ENCODE results near the gene ITGA11.
A peak's percentile ranks its signal among the peaks of the same experiment; 100 is the strongest.

The ITGA11 gene

DNA sequence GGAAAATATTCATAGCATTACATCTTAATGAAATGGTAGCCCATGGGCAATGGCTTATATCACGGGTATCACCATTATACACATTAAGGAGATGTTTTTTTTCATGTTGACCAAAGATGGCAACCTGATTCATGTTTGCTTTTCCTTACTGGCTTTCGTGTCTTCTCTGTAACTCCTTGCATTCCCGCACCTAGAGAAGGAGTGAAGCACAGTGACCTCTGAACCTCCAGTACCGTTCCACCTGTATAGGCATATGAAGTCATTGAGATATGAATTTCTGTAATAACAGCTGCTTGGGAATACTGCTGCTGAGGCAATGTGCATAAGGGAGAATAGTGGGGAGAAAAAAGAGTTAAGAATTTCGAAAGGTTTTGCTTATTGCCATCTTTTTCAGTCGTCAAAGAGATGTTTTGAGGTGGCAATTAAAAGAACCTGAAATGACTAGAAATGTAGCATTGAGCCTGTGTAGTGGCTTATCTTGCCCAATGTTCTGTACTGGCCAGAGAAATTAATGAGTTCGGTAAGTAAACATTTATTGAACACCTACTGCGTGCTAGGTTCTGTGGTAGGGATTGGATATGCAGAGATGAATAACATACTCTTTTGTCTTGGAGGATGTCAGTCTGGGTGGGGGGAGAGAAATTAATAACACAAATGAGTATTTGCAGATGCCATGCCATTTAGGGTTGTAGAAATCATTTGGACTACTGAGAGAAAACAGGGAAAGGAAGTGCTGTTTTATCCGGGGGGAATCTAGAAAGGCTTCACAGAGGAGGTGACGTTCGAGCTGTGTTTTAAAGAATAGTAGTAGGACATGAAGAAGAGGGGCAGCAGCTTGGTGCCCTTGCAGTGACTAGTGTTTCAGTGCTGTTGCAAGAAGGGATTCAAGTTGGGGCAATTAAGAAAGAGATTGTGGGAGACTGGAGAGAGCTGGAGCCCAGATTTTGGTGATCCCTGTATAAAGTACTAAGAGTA, 151.9 kb downstream of the ITGA11 start:
- DNase-seq = no peak

DNA sequence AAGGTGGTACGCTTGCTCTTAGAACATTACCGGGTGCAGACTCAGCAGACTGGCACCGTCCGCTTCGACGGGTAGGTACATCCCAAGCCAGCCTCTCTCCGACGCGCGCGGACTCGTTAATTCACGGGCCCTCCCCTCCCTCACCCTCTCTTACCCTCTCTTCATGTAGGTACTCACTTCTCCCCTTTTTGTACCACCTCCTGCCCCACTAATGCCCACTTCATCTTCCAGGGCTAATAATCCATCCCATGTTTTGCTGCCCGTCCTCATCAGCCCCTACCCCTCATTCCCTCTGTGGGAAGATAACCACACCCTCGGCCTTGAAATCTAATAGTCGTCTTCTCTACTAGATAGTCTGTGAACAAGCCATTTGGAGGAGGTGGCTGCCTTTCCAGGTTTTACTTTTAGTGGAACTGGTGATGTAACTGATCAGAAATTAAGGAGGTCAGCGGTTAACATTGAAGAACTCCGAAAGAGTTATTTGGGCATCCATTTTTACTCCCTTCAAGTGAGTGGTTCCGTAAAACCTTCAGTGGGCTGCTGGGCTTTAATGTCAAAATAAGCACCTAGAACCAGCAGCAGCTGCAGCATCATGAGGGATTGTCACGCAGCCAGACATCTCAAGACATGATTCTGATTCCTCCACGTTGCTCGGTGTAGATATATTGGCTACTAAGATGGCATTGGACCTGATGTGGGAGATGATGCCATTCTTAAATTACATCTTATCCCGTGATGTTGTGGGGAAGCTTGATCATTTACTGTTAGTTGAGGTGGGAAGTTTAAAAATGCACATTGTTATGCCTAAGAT, 153.2 kb downstream of the ITGA11 start:
- DNase-seq = no peak

DNA sequence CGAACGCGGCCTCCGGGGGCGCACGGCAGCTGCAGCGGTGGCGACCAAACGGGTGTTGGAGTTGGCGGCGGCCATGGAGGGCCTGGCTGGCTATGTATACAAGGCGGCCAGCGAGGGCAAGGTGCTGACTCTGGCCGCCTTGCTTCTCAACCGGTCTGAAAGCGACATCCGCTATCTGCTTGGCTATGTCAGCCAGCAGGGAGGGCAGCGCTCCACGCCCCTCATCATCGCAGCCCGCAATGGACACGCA, 153.7 kb downstream of the ITGA11 start:
- peak in 1 of 4 experiments; percentile 46 for DNase-seq

DNA sequence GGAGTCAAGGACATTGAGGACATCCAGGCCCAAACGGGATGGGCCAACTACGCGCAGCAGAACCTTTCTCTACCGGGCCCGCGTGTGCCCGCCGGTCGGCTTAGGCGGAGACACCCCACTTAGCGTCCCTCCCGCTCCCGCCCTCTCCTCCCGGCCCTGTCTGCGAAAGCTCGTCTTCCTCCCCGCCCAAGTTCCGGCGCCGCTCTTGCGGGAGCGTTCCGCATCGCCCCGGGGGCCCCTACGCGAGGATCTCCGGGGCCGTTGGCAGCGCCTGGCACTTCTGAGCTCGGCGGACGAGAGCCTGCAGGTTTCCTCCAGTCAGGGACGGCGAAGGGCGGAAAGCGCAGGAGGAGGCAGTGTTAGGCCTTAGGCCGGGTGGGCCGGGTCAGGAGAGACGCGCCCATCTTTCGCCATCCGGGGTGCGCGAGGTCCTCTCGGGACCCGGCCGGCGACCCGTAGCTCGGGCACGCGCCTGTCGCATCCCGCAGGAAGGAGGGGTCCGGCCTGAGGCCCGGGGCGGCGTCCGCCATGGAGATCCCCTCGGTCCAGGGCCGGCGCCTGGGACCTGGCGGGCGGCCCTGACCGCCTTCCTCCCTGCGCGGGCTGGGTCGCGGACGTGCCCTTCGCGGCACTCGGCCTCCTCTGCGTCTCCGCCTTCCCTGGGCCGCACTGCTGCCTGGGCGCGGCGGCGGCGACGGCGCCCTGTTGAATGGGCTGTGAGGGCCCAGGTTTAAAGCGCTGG, 154.2 kb downstream of the ITGA11 start, which contains the start of gene FEM1B:
Gene FEM1B (plus strand): TSS at position 143 of the 742 bp plus-strand sequence. CDS start 673 bp downstream, outside the sequence.
- peak; percentile 79 to 86 (median 82) for DNase-seq

DNA sequence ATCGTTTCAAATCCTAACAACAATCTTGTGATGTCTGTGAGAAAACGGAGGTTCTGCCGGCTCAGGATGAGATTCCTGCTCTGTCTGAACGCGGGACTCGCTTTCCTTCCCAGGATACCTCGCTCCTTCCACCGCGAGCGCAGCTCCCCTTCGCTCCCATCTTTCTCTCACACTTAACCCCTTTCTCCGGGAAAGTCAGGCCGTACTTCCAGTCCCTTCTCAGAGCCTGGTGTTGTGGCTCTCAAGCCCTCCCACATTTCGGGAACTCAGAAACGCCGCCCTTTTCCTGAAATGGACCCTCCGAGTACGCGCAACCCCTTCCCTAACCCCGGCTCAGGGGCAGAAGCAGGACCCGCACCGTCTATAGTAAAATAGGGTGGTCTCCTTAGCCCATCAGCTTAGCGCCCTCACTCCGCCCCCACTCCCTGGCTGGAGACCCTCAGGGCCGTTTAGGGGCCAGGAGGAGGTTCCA, 154.8 kb downstream of the ITGA11 start:
- no peak for DNase-seq

DNA sequence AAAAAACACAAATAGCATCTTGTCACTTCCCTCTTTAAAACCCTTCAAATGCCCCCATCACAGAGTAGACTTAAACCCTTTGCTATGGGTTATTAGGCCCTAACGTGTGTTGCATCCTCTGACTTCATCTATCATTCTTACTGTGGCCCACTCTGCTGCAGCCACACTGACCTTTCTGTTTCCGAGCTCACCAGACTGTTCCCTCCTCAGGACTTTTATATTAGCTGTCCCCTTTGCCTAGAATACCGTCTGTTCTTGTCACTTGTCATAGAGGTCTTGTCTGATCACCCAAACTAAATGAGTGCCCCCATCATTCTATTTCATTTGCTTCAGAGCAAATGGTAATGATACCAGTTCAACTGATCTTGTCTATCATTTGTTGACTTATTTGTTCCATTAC, 155.3 kb downstream of the ITGA11 start:
- DNase-seq = no peak

DNA sequence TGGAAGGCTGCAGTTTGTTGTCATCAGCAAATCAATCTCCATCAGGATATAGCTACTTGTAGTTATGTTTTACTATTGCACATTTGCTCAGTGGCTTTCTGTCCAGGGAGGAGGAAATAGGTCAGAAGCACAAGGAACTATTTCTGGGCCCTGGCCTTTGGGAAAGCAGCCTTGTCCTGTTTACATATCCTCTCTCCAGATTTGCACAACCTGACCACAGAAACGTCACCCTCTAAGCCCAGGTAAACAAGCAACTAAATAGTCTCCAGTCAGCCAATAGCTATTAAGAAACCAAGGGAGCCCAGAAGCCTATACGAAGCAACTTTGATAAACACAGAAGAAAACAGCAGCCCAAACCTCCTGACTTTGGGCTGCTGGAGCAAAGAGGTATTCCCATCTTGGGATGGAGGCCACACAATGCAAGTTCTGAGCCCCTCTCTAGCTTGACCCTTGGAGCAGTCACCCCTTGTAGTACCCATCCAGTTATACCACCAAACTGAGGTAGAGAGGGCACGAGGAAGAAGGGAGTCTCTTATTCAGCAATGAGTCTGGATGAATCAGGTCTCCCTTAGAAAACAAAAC, 156.7 kb downstream of the ITGA11 start:
- no peak for DNase-seq

DNA sequence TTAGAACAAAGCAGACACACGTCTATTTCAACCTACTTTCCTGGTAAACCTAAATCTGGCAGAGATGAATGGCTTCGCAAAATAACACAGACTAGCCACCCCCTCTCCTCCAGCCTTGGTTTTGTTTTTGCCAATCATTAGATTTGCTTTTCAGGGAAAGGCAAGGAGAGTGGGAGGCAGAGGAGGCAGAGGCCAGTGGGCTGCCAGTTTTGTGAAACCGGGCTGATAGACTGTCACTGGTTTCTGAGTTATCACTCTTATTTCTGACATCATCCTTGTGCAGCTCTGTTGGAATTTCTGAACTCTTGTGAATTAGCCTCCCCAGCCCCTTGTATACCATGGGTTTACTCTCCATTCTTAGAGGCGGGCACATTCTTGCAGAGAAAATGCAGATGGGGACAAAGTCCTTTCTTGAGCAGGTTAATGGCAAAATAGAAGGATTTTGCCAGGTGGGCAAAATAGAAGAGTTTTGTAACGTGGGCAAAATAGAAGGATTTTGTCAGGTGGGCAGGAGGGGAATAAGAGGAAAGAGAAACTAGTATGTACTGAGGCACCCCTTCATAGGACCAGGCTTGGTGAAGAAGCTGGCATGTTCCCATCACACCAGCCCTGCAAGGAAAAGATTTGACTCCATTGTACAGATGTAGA, 157.6 kb downstream of the ITGA11 start:
- DNase-seq = no peak

DNA sequence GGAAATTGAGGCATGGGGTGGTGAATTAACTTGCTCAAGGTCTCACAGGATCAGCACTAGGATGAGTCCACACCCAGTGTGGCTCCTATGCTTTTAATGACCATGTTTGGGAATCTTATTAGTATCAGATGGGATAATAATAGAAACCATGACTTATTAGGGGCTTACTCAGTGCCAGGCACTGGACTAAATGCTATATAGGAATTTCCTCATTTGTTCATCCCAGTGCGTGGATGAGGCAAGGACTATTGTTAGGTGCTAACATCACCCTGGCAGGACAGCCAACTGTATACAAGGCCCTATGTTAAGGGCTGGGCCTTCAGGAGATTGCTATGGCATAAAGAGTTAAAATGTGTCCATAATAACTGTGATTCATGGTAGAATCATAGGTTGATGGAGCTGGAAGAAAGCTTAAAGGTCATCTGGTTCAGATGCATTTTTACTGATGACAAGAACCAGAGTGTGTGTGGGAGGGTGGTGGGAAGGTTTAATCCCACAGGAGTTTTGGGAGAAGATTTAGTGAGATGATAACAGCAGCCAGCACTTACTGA, 159.2 kb downstream of the ITGA11 start:
- no peak for DNase-seq

DNA sequence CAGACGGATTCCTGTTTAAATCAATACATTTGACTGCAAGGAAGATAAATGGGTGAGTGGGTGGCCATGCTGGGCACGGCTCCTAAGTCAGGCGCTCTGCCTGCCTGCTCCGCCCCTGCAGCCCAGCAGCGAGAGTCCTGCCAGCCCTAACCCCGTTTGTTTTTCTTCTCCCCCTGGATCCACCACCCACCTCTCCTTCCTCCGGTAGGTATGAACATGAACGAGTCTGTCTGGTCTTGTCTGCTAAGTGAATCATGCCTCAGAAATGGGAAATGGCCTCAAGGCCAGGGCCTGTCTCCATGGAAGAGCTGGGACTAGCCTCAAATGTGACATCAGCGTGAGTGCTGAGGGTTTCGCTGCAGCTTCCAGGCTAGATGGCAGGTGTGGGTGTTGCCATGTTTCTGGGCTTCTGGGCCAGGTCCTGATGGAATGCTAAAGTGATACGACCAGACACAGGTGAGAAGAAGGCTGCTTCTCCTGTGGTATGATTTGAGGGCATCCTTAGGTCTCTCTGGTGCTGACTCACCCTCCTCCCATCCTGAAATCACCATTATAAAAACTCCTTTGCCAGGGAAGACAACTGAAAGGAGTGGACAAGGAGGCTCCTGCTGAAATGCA, 160.0 kb downstream of the ITGA11 start:
- DNase-seq = no peak

DNA sequence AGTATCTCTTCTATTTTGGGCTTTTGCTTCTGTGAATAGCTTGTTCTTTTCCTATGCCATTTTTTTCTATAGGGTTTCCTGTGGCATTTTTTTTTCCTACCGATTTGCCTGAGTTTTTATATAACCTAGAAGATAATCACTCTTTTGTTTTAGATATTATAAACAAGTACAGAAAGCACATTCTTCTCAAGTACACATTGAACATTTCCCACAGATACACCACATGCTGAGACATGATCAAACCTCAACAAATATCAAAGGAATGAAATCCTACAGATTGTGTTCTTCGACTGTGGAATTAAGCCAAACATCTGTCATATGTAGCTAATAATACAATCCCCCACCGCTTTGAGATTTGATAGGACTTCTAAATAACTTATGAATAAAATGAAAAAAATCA, 163.6 kb downstream of the ITGA11 start:
- DNase-seq = no peak

DNA sequence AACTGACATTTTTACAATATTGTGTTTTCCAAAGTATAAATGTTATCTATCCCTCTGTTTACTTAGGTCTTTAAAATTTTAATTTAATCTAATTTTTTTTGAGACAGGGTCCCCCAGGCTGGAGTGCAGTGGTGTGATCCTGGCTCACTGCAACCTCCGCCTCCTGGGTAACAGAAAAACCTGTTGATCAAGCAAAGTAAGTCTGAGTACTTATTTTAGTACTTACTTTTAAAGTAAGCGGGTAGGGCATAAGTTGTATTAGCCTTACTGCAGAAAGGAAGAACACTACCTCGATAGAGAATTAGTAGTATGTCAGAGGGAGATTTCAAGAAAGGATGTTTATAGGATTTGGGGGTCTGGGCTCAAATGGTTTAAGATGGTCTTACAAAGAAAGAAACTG, 166.3 kb downstream of the ITGA11 start:
- DNase-seq = no peak

DNA sequence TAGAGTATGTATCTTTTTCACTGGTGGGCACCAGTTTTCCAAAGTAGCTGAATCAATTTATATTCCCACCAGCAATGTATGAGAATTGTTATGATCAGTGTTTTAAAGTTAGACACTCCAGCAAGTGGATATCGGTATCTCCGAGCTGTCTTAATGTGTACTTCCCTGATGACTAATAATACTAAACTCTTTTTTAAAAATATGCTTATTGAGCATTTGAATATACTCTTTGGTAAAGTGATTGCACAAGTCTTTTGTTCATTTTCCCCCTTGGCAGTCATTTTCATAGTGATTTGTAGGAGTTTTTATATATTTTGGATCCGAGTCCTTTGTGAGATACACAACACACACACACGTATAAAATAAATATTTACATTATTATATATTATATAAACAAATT, 166.9 kb downstream of the ITGA11 start:
- DNase-seq = no peak

DNA sequence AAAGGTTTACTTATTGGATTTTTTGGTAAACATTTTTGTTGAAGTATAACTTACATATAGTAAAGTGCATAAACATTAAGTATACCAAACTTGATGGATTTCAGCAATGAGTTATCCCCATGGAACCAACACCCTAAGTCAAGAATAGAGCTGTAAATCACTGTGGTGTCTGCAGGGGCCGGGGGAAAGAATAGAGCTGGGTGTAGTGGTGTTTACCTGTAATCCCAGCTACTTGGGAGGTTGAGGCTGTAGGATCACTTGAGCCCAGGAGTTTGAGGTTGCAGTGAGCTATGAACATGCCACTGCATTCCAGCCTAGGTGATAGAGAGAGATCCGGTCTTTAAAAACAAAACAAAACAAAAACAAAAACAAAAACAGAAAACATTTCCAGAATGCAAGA, 167.7 kb downstream of the ITGA11 start:
- DNase-seq = no peak

DNA sequence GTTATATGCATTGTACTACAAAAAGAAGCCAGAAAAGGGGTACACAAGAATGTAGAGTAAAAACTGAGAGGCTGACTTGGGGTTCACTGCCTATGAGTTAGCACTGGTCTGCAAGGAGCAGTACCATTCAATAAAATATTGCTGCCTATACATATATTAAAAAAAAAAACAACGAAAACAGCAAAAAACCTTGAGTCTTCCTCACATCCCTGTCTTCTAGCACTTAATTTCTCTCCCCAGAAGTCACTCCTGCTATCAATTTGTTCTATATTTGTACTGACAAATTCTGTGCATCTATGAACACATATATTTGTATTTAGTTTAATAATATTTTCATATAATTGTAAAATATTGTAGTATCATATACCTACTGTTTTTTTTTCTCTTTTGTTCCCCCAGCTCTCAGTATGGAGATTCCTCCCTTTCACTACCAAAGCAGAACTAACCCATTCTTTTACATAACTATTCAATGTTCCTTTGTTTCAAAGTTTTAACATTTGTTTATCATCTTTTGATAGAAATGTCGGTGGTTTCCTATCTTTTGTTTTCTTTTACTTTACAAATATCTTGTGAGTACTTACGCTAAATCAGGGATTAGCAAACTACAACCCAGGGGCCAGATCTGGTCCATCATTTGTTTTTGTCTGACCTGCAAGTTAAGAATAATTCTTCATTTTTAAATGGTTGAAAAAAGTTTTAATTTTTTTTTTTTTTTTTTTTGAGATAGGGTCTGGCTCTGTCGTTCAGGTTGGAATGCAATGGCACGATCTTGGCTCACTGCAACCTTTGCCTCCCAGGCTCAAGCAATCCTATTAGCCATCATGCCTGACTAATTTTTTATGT, 169.2 kb downstream of the ITGA11 start:
- DNase-seq = no peak

DNA sequence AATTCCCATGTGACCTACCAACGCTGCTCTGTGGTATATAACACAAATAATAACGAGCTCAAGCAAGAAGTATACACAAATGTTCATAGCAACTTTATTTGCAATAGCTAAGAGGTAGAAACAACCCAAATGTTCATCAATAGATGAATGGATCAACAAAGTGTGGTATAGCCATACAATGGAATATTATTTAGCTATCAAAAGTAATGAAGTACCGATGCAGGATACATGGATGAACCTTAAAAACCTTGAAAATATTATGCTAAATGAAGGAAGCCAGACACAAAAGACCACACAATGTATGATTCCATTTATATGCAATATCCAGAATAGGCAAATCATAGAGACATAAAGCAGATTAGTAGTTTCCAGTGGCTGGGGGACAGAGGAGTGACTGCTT, 170.0 kb downstream of the ITGA11 start:
- DNase-seq = no peak

DNA sequence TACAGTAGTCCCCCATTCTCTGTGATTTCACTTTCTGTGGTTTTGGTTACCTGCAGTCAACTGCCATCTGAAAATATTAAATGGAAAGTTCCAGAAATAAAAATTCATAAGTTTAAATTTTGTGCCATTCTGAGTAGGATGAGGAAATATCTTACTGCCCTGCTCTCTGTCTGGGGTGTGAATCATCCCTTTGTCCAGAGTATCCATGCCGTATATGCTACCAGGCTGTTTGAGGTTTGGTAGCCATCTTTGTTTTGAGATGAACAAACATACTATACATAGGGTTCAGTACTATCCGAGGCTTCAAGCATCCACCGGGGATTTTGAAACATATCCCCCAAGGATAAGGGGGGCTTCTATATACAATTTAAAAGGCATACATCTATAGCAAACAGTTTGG, 170.7 kb downstream of the ITGA11 start:
- no peak for DNase-seq

DNA sequence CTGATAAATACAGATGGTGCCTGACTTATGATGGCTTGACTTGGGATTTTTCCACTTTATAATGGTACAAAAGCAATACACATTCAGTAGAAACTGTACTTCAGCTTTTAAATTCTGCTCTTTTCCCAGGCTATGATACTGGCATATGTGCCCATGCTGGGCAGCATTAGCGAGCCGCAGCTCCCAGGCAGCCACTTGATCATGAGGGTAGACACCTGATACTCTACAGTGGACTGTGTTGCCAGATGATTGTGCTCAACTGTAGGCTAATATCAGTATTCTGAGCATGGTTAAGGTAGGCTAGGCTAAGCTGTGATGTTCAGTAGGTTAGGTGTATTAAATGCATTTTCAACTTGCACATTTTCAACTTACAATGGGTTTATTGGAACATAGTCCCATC, 172.1 kb downstream of the ITGA11 start:
- no peak for DNase-seq

DNA sequence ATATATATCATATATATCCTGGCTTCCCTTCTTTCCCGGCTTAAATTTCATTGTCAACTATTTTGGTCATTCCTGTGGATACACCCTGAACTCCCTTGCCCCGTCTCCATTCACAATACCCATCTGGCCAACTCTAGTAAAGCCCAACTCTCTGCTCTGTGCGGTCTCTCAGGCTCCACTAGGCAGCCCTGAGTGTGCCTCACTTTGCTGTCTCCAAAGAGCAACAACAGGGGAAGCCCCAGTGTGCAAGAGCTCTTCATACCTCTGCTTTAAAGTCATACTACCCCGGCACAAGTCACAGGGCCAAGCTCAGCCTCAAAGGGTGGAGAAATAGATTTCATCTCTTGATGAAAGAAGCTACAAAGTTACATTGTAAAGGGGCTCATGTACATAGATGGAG, 173.3 kb downstream of the ITGA11 start:
- peak in 1 of 4 experiments; percentile 5 for DNase-seq

DNA sequence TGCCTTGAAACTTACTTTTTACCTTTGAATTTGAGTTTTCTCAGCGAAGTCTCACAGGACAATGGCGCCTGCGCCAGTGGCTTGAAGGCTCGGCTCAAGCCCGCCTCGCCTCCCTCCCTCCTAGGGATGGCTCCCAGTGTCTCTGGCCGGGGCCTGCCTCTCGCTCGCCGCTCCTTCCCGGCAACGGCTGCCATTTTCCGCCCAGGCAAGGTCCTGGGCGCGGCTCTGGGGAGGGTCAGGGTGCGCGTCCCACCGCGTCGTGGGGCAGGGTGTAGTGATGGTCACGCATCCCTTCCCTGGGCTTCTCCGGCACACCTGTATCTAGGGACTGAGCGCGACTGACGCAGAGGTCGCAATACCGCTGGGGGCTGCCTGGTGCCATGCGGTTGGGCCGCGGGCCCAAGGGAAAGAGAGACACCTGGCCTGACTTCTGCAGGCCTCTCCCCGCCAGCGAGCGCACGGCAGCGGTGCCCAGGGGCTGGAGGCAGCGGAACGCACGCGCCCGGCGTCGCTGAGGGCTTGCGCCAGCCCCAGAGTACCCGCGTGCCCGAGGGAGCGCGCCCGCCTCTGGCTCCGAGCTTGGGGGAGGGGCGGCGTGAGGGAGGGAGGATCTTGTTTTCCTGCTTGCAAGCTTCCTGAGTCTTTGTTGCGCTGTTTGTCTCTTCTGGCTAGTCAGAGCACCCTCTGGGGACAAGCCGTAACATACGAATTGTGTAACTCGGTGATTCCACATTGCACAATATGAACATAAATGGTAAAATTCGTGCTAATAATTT, 175.1 kb downstream of the ITGA11 start:
- DNase-seq = peak in 3 of 4 experiments; percentile 21 to 70 (median 23)

Data from activated naive CD4-positive, alpha-beta T cell (primary cell).